HEK293 (cell line): Measurements from ENCODE around the gene RNASEH2B.

ENCODE experiments used
- BCL11B ChIP-seq: fragments of 450-650 bp; formaldehyde crosslinking; IDR thresholded peaks from 2 replicates; pipeline ENCODE4 v1.5.1; 2016; ENCODE audit warnings: low read depth, missing biosample characterization, missing genetic modification characterization
- GLIS1 ChIP-seq: fragments of 450-650 bp; formaldehyde crosslinking; IDR thresholded peaks from 2 replicates; pipeline ENCODE4 v1.5.1; 2016; ENCODE audit warnings: missing biosample characterization, missing genetic modification characterization
- KLF1 ChIP-seq: fragments of 450-650 bp; formaldehyde crosslinking; IDR thresholded peaks from 2 replicates; pipeline ENCODE4 v1.5.1; 2016; ENCODE audit warnings: missing biosample characterization, missing genetic modification characterization
- KLF7 ChIP-seq: fragments of 450-650 bp; formaldehyde crosslinking; IDR thresholded peaks from 2 replicates; pipeline ENCODE4 v1.5.1; 2016; ENCODE audit warnings: missing biosample characterization, missing genetic modification characterization, borderline replicate concordance
- KLF9 ChIP-seq: fragments of 450-650 bp; formaldehyde crosslinking; IDR thresholded peaks from 2 replicates; pipeline ENCODE4 v1.5.1; 2016; ENCODE audit warnings: missing biosample characterization, missing genetic modification characterization, low read depth
- TRIM28 ChIP-seq: IDR thresholded peaks from 2 replicates; pipeline ENCODE4 v1.6.1; 2011; ENCODE audit warnings: low read length, control low read depth, borderline replicate concordance
- ZBTB1 ChIP-seq: fragments of 450-650 bp; formaldehyde crosslinking; IDR thresholded peaks from 2 replicates; pipeline ENCODE4 v1.5.1; 2016; ENCODE audit warnings: missing biosample characterization, missing genetic modification characterization
- ZBTB26 ChIP-seq: fragments of 450-650 bp; formaldehyde crosslinking; optimal IDR thresholded peaks from 2 replicates; pipeline ENCODE3; 2016; ENCODE audit warnings: missing biosample characterization, mild to moderate bottlenecking, missing genetic modification characterization
- ZBTB44 ChIP-seq: fragments of 450-650 bp; IDR thresholded peaks from 2 replicates; pipeline ENCODE4 v1.5.1; 2018; ENCODE audit warnings: missing biosample characterization, mild to moderate bottlenecking, missing genetic modification characterization
- ZIC2 ChIP-seq: fragments of 450-650 bp; formaldehyde crosslinking; IDR thresholded peaks from 2 replicates; pipeline ENCODE4 v1.5.1; 2016; ENCODE audit warnings: missing biosample characterization, missing genetic modification characterization
- ZNF133 ChIP-seq: fragments of 450-650 bp; formaldehyde crosslinking; IDR thresholded peaks from 2 replicates; pipeline ENCODE4 v1.5.1; 2016; ENCODE audit warnings: missing biosample characterization, missing genetic modification characterization
- ZNF169 ChIP-seq: fragments of 450-650 bp; formaldehyde crosslinking; IDR thresholded peaks from 2 replicates; pipeline ENCODE4 v1.5.1; 2016; ENCODE audit warnings: missing biosample characterization, missing genetic modification characterization
- ZNF23 ChIP-seq: fragments of 450-650 bp; formaldehyde crosslinking; IDR thresholded peaks from 2 replicates; pipeline ENCODE4 v1.5.1; 2016; ENCODE audit warnings: missing biosample characterization, missing genetic modification characterization, borderline replicate concordance
- ZNF266 ChIP-seq: fragments of 450-650 bp; formaldehyde crosslinking; IDR thresholded peaks from 2 replicates; pipeline ENCODE4 v1.5.1; 2016; ENCODE audit warnings: missing biosample characterization, missing genetic modification characterization, low read depth
- ZNF324 ChIP-seq: fragments of 450-650 bp; formaldehyde crosslinking; IDR thresholded peaks from 2 replicates; pipeline ENCODE4 v1.5.1; 2016; ENCODE audit warnings: missing biosample characterization, missing genetic modification characterization
- ZNF335 ChIP-seq: fragments of 450-650 bp; formaldehyde crosslinking; conservative IDR thresholded peaks from 2 replicates; pipeline ENCODE4 v1.5.1; 2016; ENCODE audit warnings: missing biosample characterization, missing genetic modification characterization
- ZNF354C ChIP-seq: fragments of 450-650 bp; formaldehyde crosslinking; IDR thresholded peaks from 2 replicates; pipeline ENCODE4 v1.5.1; 2016; ENCODE audit warnings: missing biosample characterization, missing genetic modification characterization, low read depth, borderline replicate concordance
- ZNF560 ChIP-seq: fragments of 450-650 bp; formaldehyde crosslinking; IDR thresholded peaks from 2 replicates; pipeline ENCODE4 v1.5.1; 2017; ENCODE audit warnings: missing biosample characterization, missing genetic modification characterization, borderline replicate concordance
- ZNF600 ChIP-seq: fragments of 450-650 bp; formaldehyde crosslinking; IDR thresholded peaks from 2 replicates; pipeline ENCODE4 v1.5.1; 2016; ENCODE audit warnings: missing biosample characterization, missing genetic modification characterization
- ZNF639 ChIP-seq: fragments of 450-650 bp; formaldehyde crosslinking; IDR thresholded peaks from 2 replicates; pipeline ENCODE4 v1.5.1; 2016; ENCODE audit warnings: missing biosample characterization, missing genetic modification characterization
- ZNF660 ChIP-seq: fragments of 450-650 bp; IDR thresholded peaks from 2 replicates; pipeline ENCODE4 v1.5.1; 2018; ENCODE audit warnings: missing biosample characterization, mild to moderate bottlenecking, missing genetic modification characterization
- ZNF792 ChIP-seq: fragments of 450-650 bp; formaldehyde crosslinking; IDR thresholded peaks from 2 replicates; pipeline ENCODE4 v1.5.1; 2016; ENCODE audit warnings: missing biosample characterization, missing genetic modification characterization
- ZSCAN30 ChIP-seq: fragments of 450-650 bp; IDR thresholded peaks from 2 replicates; pipeline ENCODE4 v1.5.1; 2018; ENCODE audit warnings: missing biosample characterization, mild to moderate bottlenecking, missing genetic modification characterization, moderate library complexity
- TF ChIP-seq, protein P1 (sequence below): fragments of 450-650 bp; formaldehyde crosslinking; IDR thresholded peaks from 2 replicates; pipeline ENCODE4 v1.5.1; 2016; ENCODE audit warnings: missing biosample characterization, missing genetic modification characterization
- TF ChIP-seq, protein P2 (sequence below): fragments of 450-650 bp; formaldehyde crosslinking; IDR thresholded peaks from 2 replicates; pipeline ENCODE4 v1.5.1; 2016; ENCODE audit warnings: missing biosample characterization, missing genetic modification characterization
- TF ChIP-seq, protein P3 (sequence below): fragments of 450-650 bp; formaldehyde crosslinking; IDR thresholded peaks from 2 replicates; pipeline ENCODE4 v1.5.1; 2017; ENCODE audit warnings: missing biosample characterization, missing genetic modification characterization

The RNASEH2B gene

GRCh38 chr13:50909605-50910484, at the start of gene RNASEH2B (continued):
- TF ChIP-seq ZNF639: no peak
- peak; percentile 76 for TF ChIP-seq ZNF660 (tag by site-specific recombination)
- no peak for TF ChIP-seq ZNF792 (tag by site-specific recombination)
- TF ChIP-seq ZNF169 (tag by site-specific recombination): no peak
- TF ChIP-seq, protein P1, sequence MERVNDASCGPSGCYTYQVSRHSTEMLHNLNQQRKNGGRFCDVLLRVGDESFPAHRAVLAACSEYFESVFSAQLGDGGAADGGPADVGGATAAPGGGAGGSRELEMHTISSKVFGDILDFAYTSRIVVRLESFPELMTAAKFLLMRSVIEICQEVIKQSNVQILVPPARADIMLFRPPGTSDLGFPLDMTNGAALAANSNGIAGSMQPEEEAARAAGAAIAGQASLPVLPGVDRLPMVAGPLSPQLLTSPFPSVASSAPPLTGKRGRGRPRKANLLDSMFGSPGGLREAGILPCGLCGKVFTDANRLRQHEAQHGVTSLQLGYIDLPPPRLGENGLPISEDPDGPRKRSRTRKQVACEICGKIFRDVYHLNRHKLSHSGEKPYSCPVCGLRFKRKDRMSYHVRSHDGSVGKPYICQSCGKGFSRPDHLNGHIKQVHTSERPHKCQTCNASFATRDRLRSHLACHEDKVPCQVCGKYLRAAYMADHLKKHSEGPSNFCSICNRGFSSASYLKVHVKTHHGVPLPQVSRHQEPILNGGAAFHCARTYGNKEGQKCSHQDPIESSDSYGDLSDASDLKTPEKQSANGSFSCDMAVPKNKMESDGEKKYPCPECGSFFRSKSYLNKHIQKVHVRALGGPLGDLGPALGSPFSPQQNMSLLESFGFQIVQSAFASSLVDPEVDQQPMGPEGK (tag by site-specific recombination): peak; percentile 71
- no peak for TF ChIP-seq ZNF266
- TF ChIP-seq ZNF133 (tag by site-specific recombination): no peak
- TF ChIP-seq ZNF335: peak; percentile 74
- no peak; the same call in 1 of the 2 replicates for TF ChIP-seq ZBTB44 (tag by site-specific recombination)
- TF ChIP-seq ZIC2 (tag by site-specific recombination): peak; percentile 67
- TF ChIP-seq, protein P2, sequence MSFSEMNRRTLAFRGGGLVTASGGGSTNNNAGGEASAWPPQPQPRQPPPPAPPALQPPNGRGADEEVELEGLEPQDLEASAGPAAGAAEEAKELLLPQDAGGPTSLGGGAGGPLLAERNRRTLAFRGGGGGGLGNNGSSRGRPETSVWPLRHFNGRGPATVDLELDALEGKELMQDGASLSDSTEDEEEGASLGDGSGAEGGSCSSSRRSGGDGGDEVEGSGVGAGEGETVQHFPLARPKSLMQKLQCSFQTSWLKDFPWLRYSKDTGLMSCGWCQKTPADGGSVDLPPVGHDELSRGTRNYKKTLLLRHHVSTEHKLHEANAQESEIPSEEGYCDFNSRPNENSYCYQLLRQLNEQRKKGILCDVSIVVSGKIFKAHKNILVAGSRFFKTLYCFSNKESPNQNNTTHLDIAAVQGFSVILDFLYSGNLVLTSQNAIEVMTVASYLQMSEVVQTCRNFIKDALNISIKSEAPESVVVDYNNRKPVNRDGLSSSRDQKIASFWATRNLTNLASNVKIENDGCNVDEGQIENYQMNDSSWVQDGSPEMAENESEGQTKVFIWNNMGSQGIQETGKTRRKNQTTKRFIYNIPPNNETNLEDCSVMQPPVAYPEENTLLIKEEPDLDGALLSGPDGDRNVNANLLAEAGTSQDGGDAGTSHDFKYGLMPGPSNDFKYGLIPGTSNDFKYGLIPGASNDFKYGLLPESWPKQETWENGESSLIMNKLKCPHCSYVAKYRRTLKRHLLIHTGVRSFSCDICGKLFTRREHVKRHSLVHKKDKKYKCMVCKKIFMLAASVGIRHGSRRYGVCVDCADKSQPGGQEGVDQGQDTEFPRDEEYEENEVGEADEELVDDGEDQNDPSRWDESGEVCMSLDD (tag by site-specific recombination): 0 out of 2 replicates have a peak, but pooled peaks have one; percentile 35
- TF ChIP-seq KLF1 (tag by site-specific recombination): peak; percentile 67; the same call in 1 of the 2 replicates
- peak; percentile 94 for TF ChIP-seq ZBTB26 (tag by site-specific recombination)
- no peak for TF ChIP-seq TRIM28
- TF ChIP-seq GLIS1: peak; percentile 37; the same call in 1 of the 2 replicates
- TF ChIP-seq ZNF600 (tag by site-specific recombination): 0 out of 2 replicates have a peak, but pooled peaks have one; percentile 17
- peak; percentile 53; the same call in 1 of the 2 replicates for TF ChIP-seq BCL11B
- peak; percentile 80 for TF ChIP-seq KLF9 (tag by site-specific recombination)
- TF ChIP-seq KLF7: peak; percentile 44; the same call in 1 of the 2 replicates
- peak; percentile 98 for TF ChIP-seq ZSCAN30
- 0 out of 2 replicates have a peak, but pooled peaks have one; percentile 31 for TF ChIP-seq ZNF324 (tag by site-specific recombination)
- no peak for TF ChIP-seq ZNF560 (tag by site-specific recombination)
- TF ChIP-seq ZBTB1: no peak
- no peak for TF ChIP-seq ZNF23 (tag by site-specific recombination)
- no peak for TF ChIP-seq ZNF354C (tag by site-specific recombination)
- TF ChIP-seq, protein P3, sequence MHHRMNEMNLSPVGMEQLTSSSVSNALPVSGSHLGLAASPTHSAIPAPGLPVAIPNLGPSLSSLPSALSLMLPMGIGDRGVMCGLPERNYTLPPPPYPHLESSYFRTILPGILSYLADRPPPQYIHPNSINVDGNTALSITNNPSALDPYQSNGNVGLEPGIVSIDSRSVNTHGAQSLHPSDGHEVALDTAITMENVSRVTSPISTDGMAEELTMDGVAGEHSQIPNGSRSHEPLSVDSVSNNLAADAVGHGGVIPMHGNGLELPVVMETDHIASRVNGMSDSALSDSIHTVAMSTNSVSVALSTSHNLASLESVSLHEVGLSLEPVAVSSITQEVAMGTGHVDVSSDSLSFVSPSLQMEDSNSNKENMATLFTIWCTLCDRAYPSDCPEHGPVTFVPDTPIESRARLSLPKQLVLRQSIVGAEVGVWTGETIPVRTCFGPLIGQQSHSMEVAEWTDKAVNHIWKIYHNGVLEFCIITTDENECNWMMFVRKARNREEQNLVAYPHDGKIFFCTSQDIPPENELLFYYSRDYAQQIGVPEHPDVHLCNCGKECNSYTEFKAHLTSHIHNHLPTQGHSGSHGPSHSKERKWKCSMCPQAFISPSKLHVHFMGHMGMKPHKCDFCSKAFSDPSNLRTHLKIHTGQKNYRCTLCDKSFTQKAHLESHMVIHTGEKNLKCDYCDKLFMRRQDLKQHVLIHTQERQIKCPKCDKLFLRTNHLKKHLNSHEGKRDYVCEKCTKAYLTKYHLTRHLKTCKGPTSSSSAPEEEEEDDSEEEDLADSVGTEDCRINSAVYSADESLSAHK: no peak
